ENCODE data around the gene PIGN. TPM values are rescaled to one million over a fixed set of nuclear protein-coding genes. Genes with fewer than 3 reads are reported as not detected.

The PIGN gene
- total and polyA plus RNA-seq, 2 donors (not counting 3 experiments of a cell fraction or from before 2014, with no cell fraction given) = 13.7 to 26.1 TPM

DNA sequence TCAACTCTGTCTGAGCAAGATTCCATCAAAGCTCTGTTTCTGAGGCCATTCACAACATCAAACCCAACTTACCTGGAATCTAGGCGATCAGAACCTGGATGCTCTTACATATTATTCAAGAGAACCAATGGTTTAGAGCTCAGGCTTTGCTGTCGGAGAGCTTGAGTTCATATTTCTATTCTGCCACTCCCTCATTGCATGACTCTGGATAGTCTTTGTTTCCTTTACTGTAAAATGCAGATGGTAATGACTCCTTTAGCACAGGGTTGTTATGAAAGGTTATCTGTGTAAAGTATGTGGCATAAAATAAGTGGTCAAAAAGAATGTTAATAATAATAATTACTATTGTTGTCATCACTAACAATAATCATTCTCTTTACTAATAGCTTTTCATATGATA is 12.8 kb upstream of the PIGN start:
- no peak overlapping the region for H3K4me2 ChIP-seq (ENCODE audit: insufficient read depth, low read length)
- FAIRE-seq (no peak), DNase-seq (ENCODE audit: low read depth, low spot score) (no peak)
- no peaks in the 10 kb centered on the region for H3K9me3 ChIP-seq (replicated peaks; ENCODE audit: control insufficient read depth, insufficient read depth, low read length)
- ChIA-PET POLR2A (interaction anchor here (0.7 kb wide), 1 partner anchor 13 kb away, joined by 4 read pairs; the partner anchor contains the start of genes PIGN and RELCH), CTCF (interaction anchor here (0.9 to 2.3 kb wide), 10 partner anchors 8 to 385 kb away, joined by 3 to 8 read pairs (median 4); partner anchors contain the start of genes PIGN and RELCH)
- BruUV-seq (replicated peaks) = no TSS peak
- no peak overlapping the region for H3K9ac ChIP-seq (replicated peaks; ENCODE audit: extremely low read depth, insufficient read depth, low read length)
- TF ChIP-seq JUN (IDR thresholded peaks at IDR 0.05; ENCODE audit: borderline replicate concordance, insufficient read depth, insufficient read length, low read depth) (no peak), FOS (IDR thresholded peaks at IDR 0.05; ENCODE audit: borderline replicate concordance, insufficient read depth, low read length) (no peak), POLR2AphosphoS5 (IDR thresholded peaks at IDR 0.05; ENCODE audit: insufficient read depth, low read depth, low read length) (no peak), POLR2A (IDR thresholded peaks at IDR 0.05; ENCODE audit: low read depth, low read length) (no peak), CTCF (IDR thresholded peaks at IDR 0.05; ENCODE audit: extremely low read depth in 1 of 2, insufficient read depth in 1 of 2, low read depth in 1 of 2, low read length in 2 of 2) (no peak), MAX (IDR thresholded peaks at IDR 0.05; ENCODE audit: insufficient read depth, insufficient read length) (no peak), MYC (IDR thresholded peaks at IDR 0.05; ENCODE audit: low read depth, low read length) (no peak), EZH2 (IDR thresholded peaks at IDR 0.05; ENCODE audit: borderline replicate concordance, low read depth, low read length, severe bottlenecking) (no peak), GATA2 (IDR thresholded peaks at IDR 0.05; ENCODE audit: insufficient read depth, insufficient read length, low read depth, low read length) (no peak)
- peaks cover 58% of the 10 kb centered on the region for H3K79me2 ChIP-seq (ENCODE audit: control insufficient read depth, insufficient read depth, low read length)
- H2AFZ ChIP-seq (ENCODE audit: low read depth, low read length) = no peak overlapping the region
- peaks cover 4% of the 10 kb centered on the region for H3K4me1 ChIP-seq (ENCODE audit: control insufficient read depth, extremely low read depth, insufficient read depth, low read length)
- peaks cover 2% of the 10 kb centered on the region for H4K20me1 ChIP-seq (replicated peaks; ENCODE audit: control insufficient read depth, extremely low read depth, insufficient read depth, low read length)
- no peaks in the 10 kb centered on the region for H3K9me1 ChIP-seq (replicated peaks; ENCODE audit: control insufficient read depth, extremely low read depth, insufficient read depth, low read length)
- H3K36me3 ChIP-seq (ENCODE audit: control insufficient read depth in 2 of 2, extremely low read depth in 1 of 2, insufficient read depth in 2 of 2, low read length in 2 of 2) = no peaks in the 10 kb centered on the region
- intact Hi-C loops (cut with micrococcal nuclease) (loop anchor here (1.0 kb wide), 1 partner anchor 12 kb away; the partner anchor contains the start of genes PIGN and RELCH), dilution Hi-C loops (cut with MboI; ENCODE audit: extremely low pct_ligation_motif_present, low sequenced_read_pairs) (no loop called here)
- no peak overlapping the region for H3K4me3 ChIP-seq (replicated peaks in 1 of 3; ENCODE audit: insufficient read depth in 1 of 3, low read depth in 1 of 3, low read length in 3 of 3)
- H3K27ac ChIP-seq (ENCODE audit: insufficient read depth, low read depth, low read length) = no peak overlapping the region
- H3K27me3 ChIP-seq (ENCODE audit: control insufficient read depth in 2 of 2, insufficient read depth in 2 of 2, low read length in 2 of 2) = no peaks in the 10 kb centered on the region

Measured in endothelial cell of umbilical vein (primary cell).